ENCODE results near the gene NCOA6.

GRCh38 chr20:34762031-34762555 lies 63.4 kb downstream of the NCOA6 start:
- TF ChIP-seq CTCF (IDR thresholded peaks at IDR 0.05; ENCODE audit: insufficient read depth, low read depth, low read length) (no peak), EZH2 (IDR thresholded peaks at IDR 0.05; ENCODE audit: insufficient read depth, low read length) (no peak)
